ENCODE data around the gene PANX1. TPM values are rescaled to one million over a fixed set of nuclear protein-coding genes. Genes with fewer than 3 reads are reported as not detected.

Gene PANX1
- total RNA-seq, 2 experiments from 2014 or later = 9.8 to 10.7 TPM

GRCh38 chr11:94186342-94187203 is 57.9 kb downstream of the PANX1 start:
- intact Hi-C loops (cut with DNase I, micrococcal nuclease) = no loop called here
- H3K27ac Mint-ChIP-seq = no peak overlapping the region
- ATAC-seq = no peak
- ChIA-PET POLR2A (no interaction called here), CTCF (no interaction called here)
- H3K36me3 Mint-ChIP-seq (ENCODE audit: low read depth) = peaks cover 3% of the 10 kb centered on the region
- no peaks in the 10 kb centered on the region for H3K4me1 Mint-ChIP-seq
- H3K9me3 Mint-ChIP-seq (ENCODE audit: low read depth) = no peaks in the 10 kb centered on the region
- H3K4me3 Mint-ChIP-seq = no peak overlapping the region
- no peak for DNase-seq
- H3K27me3 Mint-ChIP-seq = no peaks in the 10 kb centered on the region

GRCh38 chr11:94193288-94193687 is 64.6 kb downstream of the PANX1 start:
- no peaks in the 10 kb centered on the region for H3K4me1 Mint-ChIP-seq
- H3K27ac Mint-ChIP-seq = no peak overlapping the region
- H3K9me3 Mint-ChIP-seq (ENCODE audit: low read depth) = no peaks in the 10 kb centered on the region
- ChIA-PET POLR2A (no interaction called here), CTCF (no interaction called here)
- no peak for DNase-seq
- intact Hi-C loops (cut with DNase I, micrococcal nuclease) = no loop called here
- no peaks in the 10 kb centered on the region for H3K36me3 Mint-ChIP-seq (ENCODE audit: low read depth)
- no peak overlapping the region for H3K4me3 Mint-ChIP-seq
- ATAC-seq = no peak
- no peaks in the 10 kb centered on the region for H3K27me3 Mint-ChIP-seq

- intact Hi-C loops (cut with DNase I, micrococcal nuclease) = no loop called here
- Mint-ChIP-seq H3K36me3 (ENCODE audit: low read depth) (no peaks in the 10 kb centered on the region), H3K4me1 (no peaks in the 10 kb centered on the region), H3K27me3 (no peaks in the 10 kb centered on the region), H3K27ac (no peak overlapping the region), H3K9me3 (ENCODE audit: low read depth) (no peaks in the 10 kb centered on the region), H3K4me3 (no peak overlapping the region)
- DNase-seq (no peak), ATAC-seq (no peak)
- ChIA-PET CTCF (no interaction called here), POLR2A (no interaction called here)
These were observed 66.1 kb downstream of the PANX1 start for GRCh38 chr11:94194712-94195111.

- ATAC-seq = no peak
- Mint-ChIP-seq H3K36me3 (ENCODE audit: low read depth) (no peaks in the 10 kb centered on the region), H3K4me3 (no peak overlapping the region), H3K27me3 (no peaks in the 10 kb centered on the region), H3K9me3 (ENCODE audit: low read depth) (no peaks in the 10 kb centered on the region), H3K4me1 (no peaks in the 10 kb centered on the region), H3K27ac (no peak overlapping the region)
- ChIA-PET POLR2A (interaction anchor here (0.6 kb wide), 1 partner anchor 322 kb away, joined by 3 read pairs; no protein-coding TSS in a partner anchor), CTCF (no interaction called here)
- no peak for DNase-seq
- intact Hi-C loops (cut with DNase I, micrococcal nuclease) = no loop called here
These were observed 67.7 kb downstream of the PANX1 start for GRCh38 chr11:94196363-94196762.

- peaks cover 6% of the 10 kb centered on the region for H3K27me3 Mint-ChIP-seq
- no peak overlapping the region for H3K4me3 Mint-ChIP-seq
- no peak for DNase-seq
- no peaks in the 10 kb centered on the region for H3K9me3 Mint-ChIP-seq (ENCODE audit: low read depth)
- CTCF ChIA-PET = no interaction called here
- ATAC-seq = no peak
- POLR2A ChIA-PET = no interaction called here
- no peaks in the 10 kb centered on the region for H3K36me3 Mint-ChIP-seq (ENCODE audit: low read depth)
- H3K4me1 Mint-ChIP-seq = no peaks in the 10 kb centered on the region
- H3K27ac Mint-ChIP-seq = no peak overlapping the region
- intact Hi-C loops (cut with DNase I, micrococcal nuclease) = no loop called here
These were observed 70.1 kb downstream of the PANX1 start for GRCh38 chr11:94198718-94199117.

- ATAC-seq (no peak), DNase-seq (no peak)
- Mint-ChIP-seq H3K4me1 (no peaks in the 10 kb centered on the region), H3K36me3 (ENCODE audit: low read depth) (no peaks in the 10 kb centered on the region), H3K27me3 (peaks cover 6% of the 10 kb centered on the region), H3K27ac (no peak overlapping the region), H3K4me3 (no peak overlapping the region), H3K9me3 (ENCODE audit: low read depth) (no peaks in the 10 kb centered on the region)
- intact Hi-C loops (cut with DNase I, micrococcal nuclease) = no loop called here
- ChIA-PET POLR2A (no interaction called here), CTCF (interaction anchor here (0.5 kb wide), 1 partner anchor 1531 kb away, joined by 3 read pairs; no protein-coding TSS in a partner anchor)
These were observed 70.8 kb downstream of the PANX1 start for GRCh38 chr11:94199136-94200130.

GRCh38 chr11:94201004-94201465 is 72.4 kb downstream of the PANX1 start:
- no peak for ATAC-seq
- no peaks in the 10 kb centered on the region for H3K9me3 Mint-ChIP-seq (ENCODE audit: low read depth)
- intact Hi-C loops (cut with DNase I, micrococcal nuclease) = no loop called here
- no peaks in the 10 kb centered on the region for H3K4me1 Mint-ChIP-seq
- no peak overlapping the region for H3K4me3 Mint-ChIP-seq
- POLR2A ChIA-PET = no interaction called here
- H3K27ac Mint-ChIP-seq = no peak overlapping the region
- no peaks in the 10 kb centered on the region for H3K36me3 Mint-ChIP-seq (ENCODE audit: low read depth)
- CTCF ChIA-PET = no interaction called here
- DNase-seq = no peak
- H3K27me3 Mint-ChIP-seq = peaks cover 6% of the 10 kb centered on the region

GRCh38 chr11:94203070-94203469 is 74.4 kb downstream of the PANX1 start:
- no peak for DNase-seq
- intact Hi-C loops (cut with DNase I, micrococcal nuclease) = no loop called here
- POLR2A ChIA-PET = no interaction called here
- no peaks in the 10 kb centered on the region for H3K4me1 Mint-ChIP-seq
- no peak for ATAC-seq
- no peaks in the 10 kb centered on the region for H3K36me3 Mint-ChIP-seq (ENCODE audit: low read depth)
- no peaks in the 10 kb centered on the region for H3K9me3 Mint-ChIP-seq (ENCODE audit: low read depth)
- H3K27ac Mint-ChIP-seq = no peak overlapping the region
- CTCF ChIA-PET = interaction anchor here (1.3 kb wide), 1 partner anchor 30 kb away, joined by 3 read pairs; no protein-coding TSS in a partner anchor
- peaks cover 6% of the 10 kb centered on the region for H3K27me3 Mint-ChIP-seq
- H3K4me3 Mint-ChIP-seq = no peak overlapping the region

GRCh38 chr11:94211261-94211830 is 82.7 kb downstream of the PANX1 start:
- CTCF ChIA-PET = no interaction called here
- ATAC-seq = no peak
- POLR2A ChIA-PET = no interaction called here
- Mint-ChIP-seq H3K4me1 (no peaks in the 10 kb centered on the region), H3K27me3 (no peaks in the 10 kb centered on the region), H3K36me3 (ENCODE audit: low read depth) (no peaks in the 10 kb centered on the region), H3K9me3 (ENCODE audit: low read depth) (no peaks in the 10 kb centered on the region), H3K4me3 (no peak overlapping the region), H3K27ac (no peak overlapping the region)
- no peak for DNase-seq
- intact Hi-C loops (cut with DNase I, micrococcal nuclease) = no loop called here

GRCh38 chr11:94212898-94213297 is 84.3 kb downstream of the PANX1 start:
- ATAC-seq (no peak), DNase-seq (no peak)
- no peaks in the 10 kb centered on the region for H3K27me3 Mint-ChIP-seq
- H3K9me3 Mint-ChIP-seq (ENCODE audit: low read depth) = no peaks in the 10 kb centered on the region
- no peak overlapping the region for H3K27ac Mint-ChIP-seq
- ChIA-PET CTCF (no interaction called here), POLR2A (no interaction called here)
- intact Hi-C loops (cut with DNase I, micrococcal nuclease) = no loop called here
- no peaks in the 10 kb centered on the region for H3K36me3 Mint-ChIP-seq (ENCODE audit: low read depth)
- H3K4me3 Mint-ChIP-seq = no peak overlapping the region
- no peaks in the 10 kb centered on the region for H3K4me1 Mint-ChIP-seq

- no peak overlapping the region for H3K27ac Mint-ChIP-seq
- no peaks in the 10 kb centered on the region for H3K27me3 Mint-ChIP-seq
- H3K9me3 Mint-ChIP-seq (ENCODE audit: low read depth) = peaks cover 16% of the 10 kb centered on the region
- intact Hi-C loops (cut with DNase I, micrococcal nuclease) = no loop called here
- ChIA-PET CTCF (no interaction called here), POLR2A (no interaction called here)
- DNase-seq (no peak), ATAC-seq (no peak)
- H3K4me3 Mint-ChIP-seq = no peak overlapping the region
- no peaks in the 10 kb centered on the region for H3K36me3 Mint-ChIP-seq (ENCODE audit: low read depth)
- no peaks in the 10 kb centered on the region for H3K4me1 Mint-ChIP-seq
These were observed 89.1 kb downstream of the PANX1 start for GRCh38 chr11:94217705-94218104.

Data from activated CD4-positive, alpha-beta T cell treated with anti-CD3 and anti-CD28 coated beads for 36 hours (primary cell).